Testis (tissue), 5 donors: ENCODE measurements around the gene CCDC191. TPM values are rescaled to one million over a fixed set of nuclear protein-coding genes. Genes with fewer than 3 reads are reported as not detected.

Source experiments
- DNase-seq: peaks from one replicate; pipeline ENCODE4 v3.0.0-alpha.2; 2019
- H3K27ac ChIP-seq, 2 donors: fragments of 200-600 bp; sonication (generic); one replicate each; pipeline ENCODE4 v1.5.1; 2019
- H3K27me3 ChIP-seq: fragments of 200-600 bp; sonication (generic); one replicate; pipeline ENCODE4 v1.5.1; 2019
- H3K36me3 ChIP-seq: fragments of 200-600 bp; sonication (generic); one replicate; pipeline ENCODE4 v1.5.1; 2017; ENCODE audit warnings: low read depth; ENCODE audit errors: missing control alignments
- H3K4me1 ChIP-seq: fragments of 200-600 bp; sonication (generic); one replicate; pipeline ENCODE4 v1.5.1; 2019
- H3K4me3 ChIP-seq, 2 donors: fragments of 200-600 bp; sonication (generic); one replicate each; pipeline ENCODE4 v1.5.1; 2017 to 2019
- H3K9me3 ChIP-seq: fragments of 200-600 bp; sonication (generic); one replicate; pipeline ENCODE4 v1.5.1; 2017
- POLR2A ChIP-seq: fragments of 450-650 bp; IDR thresholded peaks from one replicate; pipeline ENCODE4 v1.6.1; 2017; ENCODE audit warnings: antibody characterized with exemption, mild to moderate bottlenecking, moderate library complexity
- WGBS, 2 donors: methylation state at CpG; one replicate each; pipeline ENCODE4 v1.1.5; 2018; 5-methylcytosine and 5-hydroxymethylcytosine counted together
- intact Hi-C: fragments of 100-400 bp; cut with DNase I; formaldehyde crosslinking; loops from one replicate; pipeline ENCODE4 v1.15.1; 2023; ENCODE audit warnings: low total_unique reads
- long read RNA-seq, 2 donors: transcript quantifications; one replicate each; lab custom pipeline, GENCODE V29; 2026
- polyA plus RNA-seq: library from polyadenylated mRNA; stranded (reverse); fragments of 350-450 nt; fragmentation: Illumina TruSeq; extraction: RNeasy Lipid Tissue Mini Kit (QIAGEN cat#74804); gene quantifications from one replicate; pipeline ENCODE4 v1.2.3, GENCODE V29; 2014; ENCODE audit warnings: low read depth, low replicate concordance; ENCODE audit not compliant: insufficient read depth
- total RNA-seq, 2 donors: library from RNA; depleted of rRNA; stranded (reverse); fragments of >200 nt; gene quantifications; one replicate each; pipeline ENCODE4 v1.2.3, GENCODE V29; 2016
- TF ChIP-seq, protein P1 (sequence below), 3 experiments: fragments of 450-650 bp in 2 of 3; fragments of 200-600 bp in 1 of 3; sonication (generic) in 1 of 3; IDR thresholded peaks; one replicate each; pipeline ENCODE4 v1.5.1; 2016 to 2019; ENCODE audit warnings: antibody characterized with exemption in 3 of 3, mild to moderate bottlenecking in 2 of 3, moderate library complexity in 1 of 3

Gene CCDC191
- total RNA-seq (10 to 100 TPM; 13.9 to 22.5 TPM), polyA plus RNA-seq (14.2 TPM)
- long read RNA-seq, donor 1, partial matches to known transcripts, result 0 of 1 reads
- long read RNA-seq, donor 1, other reads (novel, unspliced or antisense), result 0 of 1 reads
- long read RNA-seq, donor 2, result 0 reads

GRCh38 chr3:114056130-114057010, at the start of gene CCDC191, which contains the start of gene QTRT2:
TSS of gene CCDC191 (minus strand) at chr3:114056526. CDS start at chr3:114056466, 60 bp downstream.
TSS of gene QTRT2 (plus strand) at chr3:114056737. CDS start at chr3:114065258, 8,521 bp downstream.
- no peak for TF ChIP-seq POLR2A
- TF ChIP-seq, protein P1, sequence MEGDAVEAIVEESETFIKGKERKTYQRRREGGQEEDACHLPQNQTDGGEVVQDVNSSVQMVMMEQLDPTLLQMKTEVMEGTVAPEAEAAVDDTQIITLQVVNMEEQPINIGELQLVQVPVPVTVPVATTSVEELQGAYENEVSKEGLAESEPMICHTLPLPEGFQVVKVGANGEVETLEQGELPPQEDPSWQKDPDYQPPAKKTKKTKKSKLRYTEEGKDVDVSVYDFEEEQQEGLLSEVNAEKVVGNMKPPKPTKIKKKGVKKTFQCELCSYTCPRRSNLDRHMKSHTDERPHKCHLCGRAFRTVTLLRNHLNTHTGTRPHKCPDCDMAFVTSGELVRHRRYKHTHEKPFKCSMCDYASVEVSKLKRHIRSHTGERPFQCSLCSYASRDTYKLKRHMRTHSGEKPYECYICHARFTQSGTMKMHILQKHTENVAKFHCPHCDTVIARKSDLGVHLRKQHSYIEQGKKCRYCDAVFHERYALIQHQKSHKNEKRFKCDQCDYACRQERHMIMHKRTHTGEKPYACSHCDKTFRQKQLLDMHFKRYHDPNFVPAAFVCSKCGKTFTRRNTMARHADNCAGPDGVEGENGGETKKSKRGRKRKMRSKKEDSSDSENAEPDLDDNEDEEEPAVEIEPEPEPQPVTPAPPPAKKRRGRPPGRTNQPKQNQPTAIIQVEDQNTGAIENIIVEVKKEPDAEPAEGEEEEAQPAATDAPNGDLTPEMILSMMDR (IDR thresholded peaks at IDR 0.05), result peak in 1 of 3 experiments; percentile 2
- 0% methylated on average over 34 to 49 of the region's 49 CpGs for WGBS, 2 donors

GRCh38 chr3:114104414-114104813, 48.1 kb upstream of the CCDC191 start:
- no peak overlapping the region for H3K4me3 ChIP-seq
- no peaks in the 10 kb centered on the region for H3K36me3 ChIP-seq
- no peaks in the 10 kb centered on the region for H3K4me1 ChIP-seq
- 69% methylated on average over 3 of the region's 3 CpGs for WGBS, 2 donors
- intact Hi-C loops, result no loop called here
- TF ChIP-seq, protein P1 (IDR thresholded peaks at IDR 0.05), result no peak
- TF ChIP-seq POLR2A, result no peak
- no peaks in the 10 kb centered on the region for H3K9me3 ChIP-seq
- no peak for DNase-seq
- no peaks in the 10 kb centered on the region for H3K27me3 ChIP-seq
- no peak overlapping the region for H3K27ac ChIP-seq

More at GRCh38 chr3:114056130-114057010, at the start of gene CCDC191, which contains the start of gene QTRT2:
- Histone ChIP-seq H3K4me3 (peak within 1 kb of the TSS; percentile 77 to 83), H3K4me1 (peaks cover 12% of the 10 kb centered on the region), H3K27me3 (no peaks in the 10 kb centered on the region), H3K36me3 (no peaks in the 10 kb centered on the region), H3K27ac (peak within 1 kb of the TSS; percentile 63 to 86), H3K9me3 (no peaks in the 10 kb centered on the region)
- peak; percentile 100 for DNase-seq
- intact Hi-C loops, result no loop called here

DNA sequence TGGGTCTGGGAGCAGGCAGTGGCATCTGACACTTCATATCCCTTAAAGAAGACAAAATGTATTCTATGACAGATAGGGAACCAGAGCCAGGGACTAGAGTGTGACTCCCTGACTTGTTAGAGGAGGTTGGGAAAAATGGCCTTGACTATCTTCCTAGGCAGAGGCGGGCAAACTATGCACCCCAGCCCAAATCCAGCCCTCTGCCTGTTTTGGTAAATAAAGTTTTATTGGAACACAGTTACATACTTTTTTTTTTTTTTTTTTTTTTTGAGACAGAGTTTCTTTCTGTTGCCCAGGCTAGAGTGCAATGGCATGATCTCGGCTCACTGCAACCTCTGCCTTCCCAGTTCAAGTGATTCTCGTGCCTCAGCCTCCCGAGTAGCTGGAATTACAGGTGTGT, 47.5 kb upstream of the CCDC191 start:
- Histone ChIP-seq H3K27me3 (no peaks in the 10 kb centered on the region), H3K4me3 (no peak overlapping the region), H3K27ac (no peak overlapping the region), H3K36me3 (no peaks in the 10 kb centered on the region), H3K4me1 (no peaks in the 10 kb centered on the region), H3K9me3 (no peaks in the 10 kb centered on the region)
- no peak for DNase-seq
- 75 to 77% methylated on average over 4 of the region's 4 CpGs for WGBS, 2 donors
- TF ChIP-seq, protein P1 (IDR thresholded peaks at IDR 0.05), result no peak
- TF ChIP-seq POLR2A, result no peak
- intact Hi-C loops, result no loop called here

DNA sequence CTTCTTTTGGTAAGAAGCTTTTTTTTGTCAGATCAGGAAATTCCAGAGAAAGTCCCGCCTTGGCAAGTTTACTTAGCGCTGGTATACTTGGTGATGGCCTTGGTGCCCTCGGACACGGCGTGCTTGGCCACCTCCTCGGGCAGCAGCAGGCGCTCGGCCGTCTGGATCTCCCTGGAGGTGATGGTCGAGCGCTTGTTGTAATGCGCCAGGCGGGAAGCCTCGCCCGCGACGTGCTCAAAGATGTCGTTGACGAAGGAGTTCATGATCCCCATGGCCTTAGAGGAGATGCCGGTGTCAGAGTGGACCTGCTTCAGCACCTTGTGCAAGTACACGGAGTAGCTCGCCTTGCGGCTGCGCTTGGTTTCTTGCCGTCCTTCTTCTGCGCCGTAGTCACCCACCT, 46.9 kb upstream of the CCDC191 start:
- WGBS, 2 donors, result 71 to 91% methylated on average over 15 to 27 of the region's 27 CpGs
- no peak for DNase-seq

More for the DNA sequence above, 46.9 kb upstream of the CCDC191 start:
- Histone ChIP-seq H3K9me3 (no peaks in the 10 kb centered on the region), H3K4me1 (no peaks in the 10 kb centered on the region), H3K36me3 (no peaks in the 10 kb centered on the region), H3K4me3 (peak overlapping the region in 1 of 2 donors; percentile 20), H3K27ac (no peak overlapping the region), H3K27me3 (no peaks in the 10 kb centered on the region)
- TF ChIP-seq, protein P1 (IDR thresholded peaks at IDR 0.05), result no peak
- no peak for TF ChIP-seq POLR2A
- intact Hi-C loops, result no loop called here
